ENCODE data around the gene PABPC1L. TPM values are rescaled to one million over a fixed set of nuclear protein-coding genes. Genes with fewer than 3 reads are reported as not detected.

The PABPC1L gene
- total RNA-seq, 1 experiment from 2014 or later, result 83.5 TPM

- no peaks in the 10 kb centered on the region for H3K27me3 ChIP-seq (ENCODE audit: insufficient read depth, low read length)
- H3K27ac Mint-ChIP-seq, result no peak overlapping the region; a peak in 1 of 7 replicates
Observed at GRCh38 chr20:44938637-44939036, 28.8 kb downstream of the PABPC1L start.

More at GRCh38 chr20:44938637-44939036, 28.8 kb downstream of the PABPC1L start:
- H3K4me3 Mint-ChIP-seq, result no peak overlapping the region
- no peak for TF ChIP-seq CTCF (conservative IDR thresholded peaks at IDR 0.05)
- Histone ChIP-seq H3K23ac (ENCODE audit: insufficient read length, low read depth, low read length) (no peak overlapping the region), H2BK15ac (ENCODE audit: low read depth, low read length) (no peak overlapping the region), H3K27ac (ENCODE audit: insufficient read length, low read depth, low read length) (no peak overlapping the region), H3K56ac (ENCODE audit: insufficient read length, low read depth, low read length) (no peak overlapping the region), H2AFZ (ENCODE audit: low read length) (no peak overlapping the region), H2BK20ac (ENCODE audit: low read depth, low read length, poor library complexity, severe bottlenecking) (no peak overlapping the region), H3K9me3 (ENCODE audit: control insufficient read depth, low read depth, low read length) (no peaks in the 10 kb centered on the region), H3K14ac (ENCODE audit: insufficient read depth, low read length) (no peak overlapping the region), H3K9ac (ENCODE audit: extremely low read depth, insufficient read length, low read length) (no peak overlapping the region), H3K18ac (ENCODE audit: insufficient read length, low read depth, low read length) (no peak overlapping the region), H2BK5ac (ENCODE audit: insufficient read length, low read length) (no peak overlapping the region), H3K4ac (ENCODE audit: low read depth, low read length) (no peak overlapping the region), H4K5ac (ENCODE audit: insufficient read length, low read depth, low read length) (no peak overlapping the region), H3K4me2 (ENCODE audit: insufficient read depth, insufficient read length, low read length) (no peak overlapping the region), H3K4me1 (ENCODE audit: insufficient read depth, low read length) (no peaks in the 10 kb centered on the region), H3K79me2 (ENCODE audit: insufficient read depth, low read length) (no peaks in the 10 kb centered on the region), H2BK12ac (ENCODE audit: insufficient read length, low read depth, low read length) (no peak overlapping the region), H2BK120ac (ENCODE audit: low read depth, low read length, poor library complexity, severe bottlenecking) (no peak overlapping the region), H3K23me2 (ENCODE audit: insufficient read length, low read depth, low read length, poor library complexity, severe bottlenecking) (no peaks in the 10 kb centered on the region), H4K20me1 (ENCODE audit: control insufficient read depth, insufficient read depth, insufficient read length) (no peaks in the 10 kb centered on the region), H3T11ph (ENCODE audit: low read length) (no peak overlapping the region), H2AK5ac (ENCODE audit: insufficient read length, low read length) (no peak overlapping the region), H4K91ac (ENCODE audit: insufficient read length, low read depth, low read length) (no peak overlapping the region), H4K8ac (replicated peaks; ENCODE audit: insufficient read length, low read depth, low read length) (no peak overlapping the region), H3K79me1 (ENCODE audit: insufficient read depth, low read depth, low read length, poor library complexity, severe bottlenecking) (no peaks in the 10 kb centered on the region)
- DNase-seq, result no peak
- no peaks in the 10 kb centered on the region for H3K27me3 Mint-ChIP-seq (ENCODE audit: low read depth)
- H3K36me3 Mint-ChIP-seq (ENCODE audit: insufficient read depth in 1 of 3, low read depth in 3 of 3), result peaks cover 12 to 82% (median 60%) of the 10 kb centered on the region in 3 experiments; a peak in 6 of 7 replicates
- WGBS (ENCODE audit: extremely low coverage, insufficient read length, low lambda C conversion rate), result no CpG with 5 or more reads among the region's 9 CpGs
- H3K4me1 Mint-ChIP-seq, result no peaks in the 10 kb centered on the region
- no peaks in the 10 kb centered on the region for H3K9me3 Mint-ChIP-seq
